PC-3 (cell line): ENCODE results near the gene MAFB. TPM values are rescaled to one million over a fixed set of nuclear protein-coding genes. Genes with fewer than 3 reads are reported as not detected.
A peak's percentile ranks its signal among the peaks of the same experiment; 100 is the strongest.
"Not testable (repeated sequence)": the region's sequence is repeated elsewhere in the genome, so short reads cannot be mapped to it uniquely, and the experiment has no call there.

ENCODE experiments used
- ATAC-seq: fragments of 200-7000 bp; cut with Tn5 transposase; 2 replicates; pipeline ENCODE4 v1.9.1; 2020; ENCODE audit warnings: mild to moderate bottlenecking, moderate library complexity
- Bru-seq: library from RNA; stranded (reverse); fragments of 400-500 nt; gene quantifications from one replicate; lab custom pipeline; 2021; lab: Mats Ljungman, UMichigan
- BruChase-seq, 2 experiments: library from RNA; stranded (reverse); fragments of 400-500 nt; gene quantifications; one replicate each; lab custom pipeline; 2021; lab: Mats Ljungman, UMichigan
- BruUV-seq: library from RNA; stranded (reverse); fragments of 400-500 nt; replicated peaks from 2 replicates; lab custom pipeline; 2021; lab: Mats Ljungman, UMichigan
- CTCF ChIA-PET: fragments of 300-600 bp; sonication (Branson Sonifier 250); formaldehyde crosslinking; loops from one replicate; lab custom pipeline; 2022; ENCODE audit warnings: antibody characterized with exemption; lab: Charles Lee
- POLR2A ChIA-PET: fragments of 300-600 bp; sonication (Branson Sonifier 250); formaldehyde crosslinking; loops from one replicate; lab custom pipeline; 2022; ENCODE audit warnings: antibody characterized with exemption; ENCODE audit not compliant: unreplicated experiment; lab: Charles Lee
- DNase-seq: peaks from one replicate; pipeline ENCODE4 v3.0.0-alpha.2; 2015
- H2AFZ ChIP-seq: fragments of 300-600 bp; sonication (generic); 2 replicates; pipeline ENCODE4 v1.6.0; 2016; ENCODE audit warnings: antibody characterized with exemption, low read length
- H3F3A ChIP-seq: fragments of 300-600 bp; sonication (generic); one replicate; pipeline ENCODE4 v1.6.0; 2017; ENCODE audit warnings: antibody characterized with exemption, low read length, control low read depth, mild to moderate bottlenecking; ENCODE audit not compliant: unreplicated experiment
- H3K27ac ChIP-seq: fragments of 300-600 bp; sonication (generic); 2 replicates; pipeline ENCODE4 v1.5.1; 2016; ENCODE audit warnings: mild to moderate bottlenecking, low read length
- H3K27me3 ChIP-seq: fragments of 300-600 bp; sonication (generic); 2 replicates; pipeline ENCODE4 v1.6.1; 2016; ENCODE audit warnings: low read length, mixed read lengths
- H3K36me3 ChIP-seq: fragments of 300-600 bp; sonication (generic); 2 replicates; pipeline ENCODE4 v1.6.1; 2016; ENCODE audit warnings: low read depth, mixed run types, low read length, mixed read lengths
- H3K4me1 ChIP-seq: fragments of 300-600 bp; sonication (generic); 2 replicates; pipeline ENCODE4 v1.5.1; 2016; ENCODE audit warnings: low read length; ENCODE audit not compliant: insufficient read depth
- H3K4me2 ChIP-seq: fragments of 300-600 bp; sonication (generic); 2 replicates; pipeline ENCODE4 v1.6.0; 2016; ENCODE audit warnings: low read length
- H3K4me3 ChIP-seq: fragments of 300-600 bp; sonication (generic); 2 replicates; pipeline ENCODE4 v1.5.1; 2016; ENCODE audit warnings: mild to moderate bottlenecking, low read length, mixed read lengths
- H3K79me2 ChIP-seq: fragments of 300-600 bp; sonication (generic); 2 replicates; pipeline ENCODE4 v1.6.1; 2017; ENCODE audit warnings: low read length, mixed read lengths
- H3K9ac ChIP-seq: fragments of 300-600 bp; sonication (generic); 2 replicates; pipeline ENCODE4 v1.6.0; 2016; ENCODE audit warnings: mild to moderate bottlenecking, low read length
- H3K9me2 ChIP-seq: fragments of 300-600 bp; sonication (generic); replicated peaks from 2 replicates; pipeline ENCODE4 v1.6.1; 2016; ENCODE audit warnings: mixed run types, low read length, mixed read lengths
- H3K9me3 ChIP-seq: fragments of 300-600 bp; sonication (generic); 2 replicates; pipeline ENCODE4 v1.6.1; 2016; ENCODE audit warnings: low read length, mixed read lengths
- H4K20me1 ChIP-seq: fragments of 300-600 bp; sonication (generic); 2 replicates; pipeline ENCODE4 v1.6.1; 2016; ENCODE audit warnings: low read length, mixed read lengths
- CTCF ChIP-seq: fragments of 300-600 bp; sonication (generic); conservative IDR thresholded peaks from 2 replicates; pipeline ENCODE4 v1.5.1; 2017; ENCODE audit warnings: antibody characterized with exemption, low read depth, mild to moderate bottlenecking, low read length
- EZH2 ChIP-seq: fragments of 300-600 bp; sonication (generic); IDR thresholded peaks from one replicate; pipeline ENCODE4 v1.6.1; 2017; ENCODE audit warnings: antibody characterized with exemption, mild to moderate bottlenecking, low read length; ENCODE audit not compliant: unreplicated experiment
- EZH2phosphoT487 ChIP-seq: fragments of 300-600 bp; sonication (generic); IDR thresholded peaks from 2 replicates; pipeline ENCODE4 v1.6.1; 2018; ENCODE audit warnings: mild to moderate bottlenecking, antibody characterized with exemption, low read length, borderline replicate concordance
- intact Hi-C: fragments of 100-400 bp; cut with micrococcal nuclease; formaldehyde crosslinking; loops from 2 replicates; pipeline ENCODE4 v1.9.0; 2023
- long read RNA-seq: library from polyadenylated mRNA; unstranded; transcript quantifications from one replicate; pipeline ENCODE4 v2.0.0, GENCODE V29; 2021; ENCODE audit not compliant: unreplicated experiment
- total RNA-seq: library from RNA; depleted of rRNA; stranded (reverse); fragments of >200 nt; gene quantifications from 2 replicates; pipeline ENCODE4 v1.2.3, GENCODE V29; 2014; rRNA removed

The MAFB gene
- 0.04 TPM in 1 of 2 replicates, not detected in the other for total RNA-seq
- percentile 24 among the genes with signal in this experiment for Bru-seq, nascent RNA
- percentile 24 among the genes with signal in this experiment for BruChase-seq, experiment 1, labeled RNA remaining after a 6-hour chase
- BruChase-seq, experiment 2, labeled RNA remaining after a 2-hour chase = percentile 23 among the genes with signal in this experiment
- long read RNA-seq = 0 reads

- ChIA-PET POLR2A (no interaction called here), CTCF (no interaction called here)
- H4K20me1 ChIP-seq = no peaks in the 10 kb centered on the region
- peak within 1 kb of the TSS; percentile 84 for H3K4me2 ChIP-seq
- no peak within 1 kb of the TSS for H3K9ac ChIP-seq
- intact Hi-C loops = no loop called here
- H3K27ac ChIP-seq = no peak within 1 kb of the TSS
- TF ChIP-seq EZH2phosphoT487 (no peak), EZH2 (no peak), CTCF (no peak)
- no TSS peak for BruUV-seq
- H3K4me1 ChIP-seq = no peaks in the 10 kb centered on the region
- H2AFZ ChIP-seq = peak within 1 kb of the TSS; percentile 85
- H3K36me3 ChIP-seq = no peaks in the 10 kb centered on the region
- H3K4me3 ChIP-seq = peak within 1 kb of the TSS; percentile 53
- peak; percentile 39 for ATAC-seq
- no peaks in the 10 kb centered on the region for H3F3A ChIP-seq
- H3K9me2 ChIP-seq = no peaks in the 10 kb centered on the region
- H3K9me3 ChIP-seq = no peaks in the 10 kb centered on the region
- H3K27me3 ChIP-seq = peaks cover 64% of the 10 kb centered on the region
- no peaks in the 10 kb centered on the region for H3K79me2 ChIP-seq
- DNase-seq = peak; percentile 6
Measured at GRCh38 chr20:40689100-40689942, at the start of gene MAFB. Gene MAFB, minus strand, starts transcription at chr20:40689236. Its CDS starts 386 bp downstream, at chr20:40688850.

- H3K9me3 ChIP-seq, POLR2A ChIA-PET, H2AFZ ChIP-seq, H3F3A ChIP-seq, H4K20me1 ChIP-seq, H3K9me2 ChIP-seq, H3K27ac ChIP-seq, H3K4me1 ChIP-seq, BruUV-seq, H3K4me2 ChIP-seq, H3K4me3 ChIP-seq, H3K79me2 ChIP-seq, DNase-seq, H3K9ac ChIP-seq, CTCF ChIA-PET, intact Hi-C loops, H3K36me3 ChIP-seq, ATAC-seq: not testable (repeated sequence)
- H3K27me3 ChIP-seq = peaks cover 29% of the 10 kb centered on the region
Measured at GRCh38 chr20:40736468-40736867, 47.4 kb upstream of the MAFB start.

- H3K9me3 ChIP-seq = no peaks in the 10 kb centered on the region
- CTCF ChIA-PET = no interaction called here
- no TSS peak for BruUV-seq
Measured at GRCh38 chr20:40728996-40729395, 40.0 kb upstream of the MAFB start.

More at GRCh38 chr20:40728996-40729395, 40.0 kb upstream of the MAFB start:
- POLR2A ChIA-PET = no interaction called here
- Histone ChIP-seq H3K9me2 (no peaks in the 10 kb centered on the region), H3K27me3 (peaks cover 27% of the 10 kb centered on the region; the same call in 1 of the 2 replicates), H3K4me3 (no peak overlapping the region), H3K79me2 (no peaks in the 10 kb centered on the region), H4K20me1 (no peaks in the 10 kb centered on the region), H3K36me3 (no peaks in the 10 kb centered on the region), H3K9ac (no peak overlapping the region), H3K4me2 (no peak overlapping the region), H2AFZ (no peak overlapping the region), H3F3A (no peaks in the 10 kb centered on the region), H3K27ac (no peak overlapping the region), H3K4me1 (no peaks in the 10 kb centered on the region)
- intact Hi-C loops = no loop called here
- DNase-seq (no peak), ATAC-seq (no peak)
- TF ChIP-seq CTCF (no peak), EZH2 (no peak), EZH2phosphoT487 (no peak)
